Loucy (cell line): ENCODE measurements around the gene CPSF4.

Experiments used
- H2AFZ ChIP-seq: fragments of 200-600 bp; sonication (generic); 2 replicates; pipeline ENCODE4 v1.6.0; 2016; ENCODE audit warnings: antibody characterized with exemption, mild to moderate bottlenecking, low read length, moderate library complexity
- H3F3A ChIP-seq: fragments of 200-600 bp; 2 replicates; pipeline ENCODE4 v1.6.0; 2016; ENCODE audit warnings: antibody characterized with exemption, low read depth, mild to moderate bottlenecking
- H3K27me3 ChIP-seq: fragments of 200-600 bp; sonication (generic); 2 replicates; pipeline ENCODE4 v1.6.1; 2014; ENCODE audit warnings: low read length, mild to moderate bottlenecking; ENCODE audit not compliant: insufficient read depth, poor library complexity, severe bottlenecking
- H3K36me3 ChIP-seq: fragments of 200-600 bp; sonication (generic); 2 replicates; pipeline ENCODE4 v1.6.1; 2016; ENCODE audit warnings: low read length; ENCODE audit not compliant: insufficient read depth
- H3K4me1 ChIP-seq: fragments of 200-600 bp; sonication (generic); 2 replicates; pipeline ENCODE4 v1.5.1; 2014; ENCODE audit warnings: low read length, mild to moderate bottlenecking; ENCODE audit not compliant: insufficient read depth, poor library complexity, severe bottlenecking
- H3K4me2 ChIP-seq: fragments of 200-600 bp; sonication (generic); 2 replicates; pipeline ENCODE4 v1.6.0; 2014; ENCODE audit warnings: antibody characterized with exemption, low read length, low read depth, mild to moderate bottlenecking; ENCODE audit not compliant: poor library complexity, severe bottlenecking
- H3K4me3 ChIP-seq: fragments of 200-600 bp; sonication (generic); 2 replicates; pipeline ENCODE4 v1.5.1; 2014; ENCODE audit warnings: low read length, mild to moderate bottlenecking, mixed read lengths; ENCODE audit not compliant: poor library complexity, severe bottlenecking
- H3K79me2 ChIP-seq: fragments of 200-600 bp; sonication (generic); 2 replicates; pipeline ENCODE4 v1.6.1; 2014; ENCODE audit warnings: low read length; ENCODE audit not compliant: insufficient read depth
- H3K9ac ChIP-seq: fragments of 200-600 bp; sonication (generic); 2 replicates; pipeline ENCODE4 v1.6.0; 2014; ENCODE audit warnings: mild to moderate bottlenecking, low read depth, low read length, moderate library complexity; ENCODE audit not compliant: poor library complexity, severe bottlenecking
- H3K9me2 ChIP-seq: fragments of 200-600 bp; sonication (generic); replicated peaks from 2 replicates; pipeline ENCODE4 v1.6.1; 2016; ENCODE audit warnings: low read depth, low read length, mixed read lengths
- H3K9me3 ChIP-seq: fragments of 200-600 bp; sonication (generic); 2 replicates; pipeline ENCODE4 v1.6.1; 2014; ENCODE audit warnings: mild to moderate bottlenecking, antibody characterized with exemption, low read length, low read depth; ENCODE audit not compliant: insufficient read depth
- H4K20me1 ChIP-seq: fragments of 200-600 bp; sonication (generic); 2 replicates; pipeline ENCODE4 v1.6.0; 2014; ENCODE audit warnings: antibody characterized with exemption, low read length, mild to moderate bottlenecking; ENCODE audit not compliant: insufficient read depth, poor library complexity, severe bottlenecking
- EZH2phosphoT487 ChIP-seq: fragments of 200-600 bp; IDR thresholded peaks from 2 replicates; pipeline ENCODE4 v1.6.1; 2018; ENCODE audit warnings: antibody characterized with exemption, mild to moderate bottlenecking, moderate library complexity, borderline replicate concordance
- TF ChIP-seq, protein P1 (sequence below): fragments of 200-600 bp; sonication (generic); conservative IDR thresholded peaks from 2 replicates; pipeline ENCODE4 v1.5.1; 2014; ENCODE audit warnings: mild to moderate bottlenecking, antibody characterized with exemption, low read length

CPSF4 gene

DNA sequence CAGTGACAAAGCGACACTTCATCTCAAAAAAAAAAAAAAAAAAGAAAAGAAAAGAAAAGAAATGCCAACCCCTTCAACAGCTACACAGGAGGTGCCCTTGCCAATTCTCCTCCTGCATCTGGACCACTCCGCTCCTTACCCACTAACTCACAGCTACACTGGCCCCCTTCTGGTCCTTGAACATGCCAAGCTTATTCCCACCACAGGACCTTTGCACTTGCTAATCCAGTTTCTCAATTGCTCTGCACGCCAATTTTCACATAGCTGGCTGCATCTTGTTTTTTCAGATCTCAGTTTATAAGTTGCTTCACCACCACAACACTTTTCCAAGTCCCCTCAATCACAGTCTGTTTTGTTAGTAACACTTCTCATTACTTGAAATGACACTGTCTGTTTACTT lies 35.9 kb upstream of the CPSF4 start:
- H3F3A ChIP-seq = no peaks in the 10 kb centered on the region
- no peak overlapping the region for H3K4me3 ChIP-seq
- no peak overlapping the region for H2AFZ ChIP-seq
- no peak for TF ChIP-seq EZH2phosphoT487
- TF ChIP-seq, protein P1, sequence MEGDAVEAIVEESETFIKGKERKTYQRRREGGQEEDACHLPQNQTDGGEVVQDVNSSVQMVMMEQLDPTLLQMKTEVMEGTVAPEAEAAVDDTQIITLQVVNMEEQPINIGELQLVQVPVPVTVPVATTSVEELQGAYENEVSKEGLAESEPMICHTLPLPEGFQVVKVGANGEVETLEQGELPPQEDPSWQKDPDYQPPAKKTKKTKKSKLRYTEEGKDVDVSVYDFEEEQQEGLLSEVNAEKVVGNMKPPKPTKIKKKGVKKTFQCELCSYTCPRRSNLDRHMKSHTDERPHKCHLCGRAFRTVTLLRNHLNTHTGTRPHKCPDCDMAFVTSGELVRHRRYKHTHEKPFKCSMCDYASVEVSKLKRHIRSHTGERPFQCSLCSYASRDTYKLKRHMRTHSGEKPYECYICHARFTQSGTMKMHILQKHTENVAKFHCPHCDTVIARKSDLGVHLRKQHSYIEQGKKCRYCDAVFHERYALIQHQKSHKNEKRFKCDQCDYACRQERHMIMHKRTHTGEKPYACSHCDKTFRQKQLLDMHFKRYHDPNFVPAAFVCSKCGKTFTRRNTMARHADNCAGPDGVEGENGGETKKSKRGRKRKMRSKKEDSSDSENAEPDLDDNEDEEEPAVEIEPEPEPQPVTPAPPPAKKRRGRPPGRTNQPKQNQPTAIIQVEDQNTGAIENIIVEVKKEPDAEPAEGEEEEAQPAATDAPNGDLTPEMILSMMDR = no peak
- H3K9ac ChIP-seq = no peak overlapping the region
- peaks cover 26% of the 10 kb centered on the region for H4K20me1 ChIP-seq
- H3K4me1 ChIP-seq = peaks cover 20% of the 10 kb centered on the region
- H3K36me3 ChIP-seq = peaks cover 50% of the 10 kb centered on the region; the same call in 1 of the 2 replicates
- H3K79me2 ChIP-seq = peaks cover 42% of the 10 kb centered on the region
- H3K4me2 ChIP-seq = no peak overlapping the region
- H3K9me2 ChIP-seq = no peaks in the 10 kb centered on the region
- no peaks in the 10 kb centered on the region for H3K9me3 ChIP-seq
- no peaks in the 10 kb centered on the region for H3K27me3 ChIP-seq

DNA sequence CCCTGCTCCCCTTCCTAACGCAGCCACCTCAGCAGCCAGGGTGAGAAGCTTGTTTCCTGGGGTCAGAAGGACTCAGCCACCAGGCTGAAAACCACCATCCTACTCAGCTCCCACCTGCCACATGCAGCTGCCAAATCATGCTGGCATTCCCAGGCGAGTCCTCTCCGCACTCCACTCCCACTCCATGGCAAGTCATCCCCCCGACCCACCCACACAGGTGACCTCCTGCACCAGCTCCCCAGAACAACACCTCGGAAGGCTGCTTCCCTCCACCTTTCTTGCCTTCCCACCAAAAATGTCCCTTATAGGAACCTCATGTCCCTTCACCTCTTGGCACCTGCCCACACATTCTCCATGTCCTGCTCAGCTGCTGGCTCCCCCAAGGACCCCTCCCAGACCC lies 35.0 kb upstream of the CPSF4 start:
- H3K36me3 ChIP-seq = peaks cover 41% of the 10 kb centered on the region; the same call in 1 of the 2 replicates

DNA sequence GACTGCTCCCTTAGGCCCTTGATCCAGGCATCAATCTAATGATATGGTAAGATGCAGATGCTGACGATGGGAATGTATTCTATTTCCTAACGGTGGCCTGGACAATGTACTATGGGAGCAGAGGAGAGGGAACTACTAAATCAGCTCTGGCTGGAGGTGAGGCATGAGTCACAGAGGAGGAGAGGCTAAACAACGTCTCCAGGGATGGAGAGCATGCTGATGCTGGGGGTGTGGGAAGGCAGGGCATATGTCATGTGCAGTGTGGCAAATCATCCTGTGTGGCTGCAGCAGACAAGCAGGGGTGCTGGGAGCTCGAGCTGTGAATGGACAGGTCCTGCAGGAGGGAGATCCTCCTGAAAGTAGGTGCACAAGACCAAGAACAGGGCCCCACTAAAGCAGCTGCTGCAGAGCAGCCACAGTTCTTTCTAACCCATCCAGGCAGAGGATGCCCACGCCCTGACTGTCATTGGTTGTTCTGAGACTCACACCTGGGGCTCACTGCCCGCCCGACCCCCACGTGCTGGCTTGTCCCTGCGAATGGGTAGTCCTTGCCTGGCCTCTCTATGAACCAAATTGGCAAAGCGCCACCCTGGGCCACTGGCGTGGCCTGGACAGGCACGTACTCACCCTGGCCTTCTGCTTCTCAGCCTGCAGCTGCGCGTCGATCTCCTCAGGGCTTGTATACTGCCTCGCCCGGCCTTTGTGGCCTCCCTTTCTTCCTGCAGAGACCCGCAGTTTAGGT lies 34.3 kb upstream of the CPSF4 start:
- H3K4me2 ChIP-seq = peak overlapping the region; percentile 23
- peaks cover 26% of the 10 kb centered on the region for H4K20me1 ChIP-seq
- no peaks in the 10 kb centered on the region for H3K9me3 ChIP-seq
- H3K4me3 ChIP-seq = no peak overlapping the region
- H3K9ac ChIP-seq = no peak overlapping the region
- H3K9me2 ChIP-seq = no peaks in the 10 kb centered on the region
- no peaks in the 10 kb centered on the region for H3K27me3 ChIP-seq
- H3K36me3 ChIP-seq = peaks cover 34% of the 10 kb centered on the region; the same call in 1 of the 2 replicates
- H3K79me2 ChIP-seq = peaks cover 52% of the 10 kb centered on the region
- no peaks in the 10 kb centered on the region for H3F3A ChIP-seq
- H2AFZ ChIP-seq = no peak overlapping the region
- TF ChIP-seq EZH2phosphoT487 = no peak
- TF ChIP-seq, protein P1 = no peak
- peaks cover 20% of the 10 kb centered on the region for H3K4me1 ChIP-seq

More for the DNA sequence above, 35.0 kb upstream of the CPSF4 start:
- TF ChIP-seq, protein P1 = no peak
- TF ChIP-seq EZH2phosphoT487 = no peak
- Histone ChIP-seq H2AFZ (no peak overlapping the region), H3K4me2 (peak overlapping the region; percentile 23), H3K9ac (no peak overlapping the region), H3K4me1 (peaks cover 20% of the 10 kb centered on the region), H3K79me2 (peaks cover 47% of the 10 kb centered on the region), H3K9me3 (no peaks in the 10 kb centered on the region), H4K20me1 (peaks cover 25% of the 10 kb centered on the region), H3K27me3 (no peaks in the 10 kb centered on the region), H3F3A (no peaks in the 10 kb centered on the region), H3K4me3 (no peak overlapping the region), H3K9me2 (no peaks in the 10 kb centered on the region)
